SK-N-SH (cell line): ENCODE results near the gene SHROOM4. TPM values are rescaled to one million over a fixed set of nuclear protein-coding genes. Genes with fewer than 3 reads are reported as not detected.

Experiments
- CTCF ChIA-PET: fragments of 300-600, 350-600 bp; formaldehyde crosslinking; extraction: SDS; loops from one replicate; lab custom pipeline; 2021; lab: Yijun Ruan, JAX
- POLR2A ChIA-PET: fragments of 350-600 bp; sonication (Branson Sonifier 250); formaldehyde crosslinking; extraction: SDS; loops from one replicate; lab custom pipeline; 2020; ENCODE audit warnings: antibody characterized with exemption, inconsistent platforms; lab: Yijun Ruan, JAX
- DNase-seq: peaks from one replicate; pipeline ENCODE4 v3.0.0; 2012
- H2AFZ ChIP-seq: fragments of 200-600 bp; sonication (generic); 2 replicates; pipeline ENCODE4 v1.8.1; 2016; ENCODE audit warnings: antibody characterized with exemption, mild to moderate bottlenecking, low read depth
- H3F3A ChIP-seq: fragments of 200-600 bp; sonication (generic); replicated peaks from 2 replicates; pipeline ENCODE3; 2016; ENCODE audit warnings: antibody characterized with exemption, mild to moderate bottlenecking; ENCODE audit not compliant: insufficient read depth
- H3K27ac ChIP-seq, 2 experiments: fragments of 200-500 bp in 1 of 2; fragments of 200-600 bp in 1 of 2; sonication (Bioruptor generic) in 1 of 2; sonication (generic), shearing (Covaris generic) in 1 of 2; 2 replicates each; pipeline versions ENCODE4 v1.5.1 to v1.6.1; 2014 to 2016; ENCODE audit warnings: low read depth in 2 of 2, inconsistent platforms in 1 of 2, low read length in 1 of 2, mild to moderate bottlenecking in 1 of 2, mixed read lengths in 1 of 2
- H3K27me3 ChIP-seq: fragments of 200-600 bp; sonication (generic), shearing (Covaris generic); 2 replicates; pipeline ENCODE4 v1.6.1; 2016; ENCODE audit warnings: mixed run types; ENCODE audit not compliant: insufficient read depth
- H3K36me3 ChIP-seq, 2 experiments: fragments of 200-500 bp in 1 of 2; fragments of 200-600 bp in 1 of 2; sonication (Bioruptor generic) in 1 of 2; sonication (generic) in 1 of 2; replicated peaks in 1 of 2; 2 replicates each; pipeline versions ENCODE3 to v1.5.1; 2014 to 2016; ENCODE audit warnings: low read length in 1 of 2, mild to moderate bottlenecking in 1 of 2; ENCODE audit not compliant: insufficient read depth in 2 of 2, control insufficient read depth in 1 of 2
- H3K4me1 ChIP-seq, 2 experiments: fragments of 200-500 bp in 1 of 2; fragments of 200-600 bp in 1 of 2; sonication (Bioruptor generic) in 1 of 2; sonication (generic), shearing (Covaris generic) in 1 of 2; 2 replicates each; pipeline versions ENCODE4 v1.5.1 to v1.6.1; 2014 to 2016; ENCODE audit warnings: low read depth in 1 of 2, low read length in 1 of 2, mixed run types in 1 of 2; ENCODE audit not compliant: insufficient read depth in 2 of 2, control insufficient read depth in 1 of 2
- H3K4me2 ChIP-seq: fragments of 200-600 bp; sonication (generic), shearing (Covaris generic); 2 replicates; pipeline ENCODE4 v1.6.1; 2017; ENCODE audit warnings: mixed run types
- H3K4me3 ChIP-seq, 2 experiments: fragments of 200-500 bp in 1 of 2; fragments of 200-600 bp in 1 of 2; sonication (Bioruptor generic) in 1 of 2; sonication (generic), shearing (Covaris generic) in 1 of 2; 2 replicates each; pipeline versions ENCODE4 v1.5.1 to v1.8.1; 2014 to 2016; ENCODE audit warnings: low read depth in 2 of 2, inconsistent platforms in 1 of 2, low read length in 1 of 2, mild to moderate bottlenecking in 1 of 2, mixed read lengths in 1 of 2, moderate library complexity in 1 of 2
- H3K79me2 ChIP-seq: fragments of 200-600 bp; sonication (generic); 2 replicates; pipeline ENCODE4 v1.8.1; 2017; ENCODE audit warnings: mild to moderate bottlenecking; ENCODE audit not compliant: insufficient read depth
- H3K9ac ChIP-seq: fragments of 200-600 bp; sonication (generic); 2 replicates; pipeline ENCODE4 v1.6.1; 2017; ENCODE audit warnings: mixed run types
- H3K9me2 ChIP-seq: fragments of 200-600 bp; sonication (generic); 2 replicates; pipeline ENCODE4 v1.6.1; 2017; ENCODE audit warnings: mixed run types
- H3K9me3 ChIP-seq: fragments of 200-600 bp; sonication (generic); 2 replicates; pipeline ENCODE4 v1.6.1; 2017; ENCODE audit warnings: mixed run types, mild to moderate bottlenecking, moderate library complexity
- H4K20me1 ChIP-seq: fragments of 200-600 bp; sonication (generic); 2 replicates; pipeline ENCODE4 v1.6.1; 2017; ENCODE audit warnings: mild to moderate bottlenecking, mixed run types; ENCODE audit not compliant: insufficient read depth
- CHD2 ChIP-seq: fragments of 150-350 bp; IDR thresholded peaks from 2 replicates; pipeline ENCODE4 v1.6.1; 2018; ENCODE audit warnings: low read length; ENCODE audit not compliant: partially characterized antibody
- EP300 ChIP-seq, 2 experiments: IDR thresholded peaks; 2 replicates each; pipeline versions ENCODE4 v1.4.0 to v1.6.1; 2012; ENCODE audit warnings: borderline replicate concordance in 1 of 2, low read depth in 1 of 2, low read length in 1 of 2
- EZH2phosphoT487 ChIP-seq: fragments of 200-600 bp; sonication (generic); IDR thresholded peaks from 2 replicates; pipeline ENCODE4 v1.6.1; 2017; ENCODE audit warnings: low read depth, mixed run types, mild to moderate bottlenecking, antibody characterized with exemption, moderate library complexity, borderline replicate concordance
- FOSL2 ChIP-seq: IDR thresholded peaks from 2 replicates; pipeline ENCODE4 v1.4.0; 2012; ENCODE audit warnings: low read depth, mild to moderate bottlenecking, moderate library complexity, borderline replicate concordance
- GATA2 ChIP-seq: sonication (generic); formaldehyde crosslinking; IDR thresholded peaks from 2 replicates; pipeline ENCODE4 v1.5.0; 2020; ENCODE audit warnings: mild to moderate bottlenecking, missing genetic modification reagents
- JUND ChIP-seq: IDR thresholded peaks from 2 replicates; pipeline ENCODE4 v1.4.0; 2012
- SIN3A ChIP-seq: IDR thresholded peaks from 2 replicates; pipeline ENCODE4 v1.6.1; 2012; ENCODE audit warnings: low read depth, mild to moderate bottlenecking, low read length, moderate library complexity, borderline replicate concordance
- SMC3 ChIP-seq: IDR thresholded peaks from 2 replicates; pipeline ENCODE4 v1.6.1; 2012; ENCODE audit warnings: low read depth, low read length, improper control_type of control experiment
- TEAD4 ChIP-seq: IDR thresholded peaks from 2 replicates; pipeline ENCODE4 v1.4.0; 2012; ENCODE audit warnings: mild to moderate bottlenecking, borderline replicate concordance; ENCODE audit not compliant: insufficient read depth
- WGBS: methylation state at CpG from one replicate; pipeline ENCODE4 v1.1.6; 2017; ENCODE audit warnings: low lambda C conversion rate; 5-methylcytosine and 5-hydroxymethylcytosine counted together
- polyA plus RNA-seq, 3 experiments: library from polyadenylated mRNA; depleted of rRNA; stranded (reverse); fragments of >200 nt; gene quantifications; 2 replicates each; pipeline ENCODE4 v1.2.3, GENCODE V29; 2012
- TF ChIP-seq, protein P1 (sequence below): fragments of 150-350 bp; IDR thresholded peaks from 2 replicates; pipeline ENCODE4 v1.6.1; 2016; ENCODE audit warnings: mild to moderate bottlenecking, low read depth, low read length
- TF ChIP-seq, protein P2 (sequence below): IDR thresholded peaks from 2 replicates; pipeline ENCODE4 v1.4.0; 2012; ENCODE audit warnings: low read depth, borderline replicate concordance
- TF ChIP-seq, protein P3 (sequence below): IDR thresholded peaks from 2 replicates; pipeline ENCODE4 v1.6.1; 2012; ENCODE audit warnings: mild to moderate bottlenecking, low read depth, low read length, moderate library complexity

Gene SHROOM4
- polyA plus RNA-seq, 1 of the 3 experiments (the other 2 are of a cell fraction) = 0.31 TPM

DNA sequence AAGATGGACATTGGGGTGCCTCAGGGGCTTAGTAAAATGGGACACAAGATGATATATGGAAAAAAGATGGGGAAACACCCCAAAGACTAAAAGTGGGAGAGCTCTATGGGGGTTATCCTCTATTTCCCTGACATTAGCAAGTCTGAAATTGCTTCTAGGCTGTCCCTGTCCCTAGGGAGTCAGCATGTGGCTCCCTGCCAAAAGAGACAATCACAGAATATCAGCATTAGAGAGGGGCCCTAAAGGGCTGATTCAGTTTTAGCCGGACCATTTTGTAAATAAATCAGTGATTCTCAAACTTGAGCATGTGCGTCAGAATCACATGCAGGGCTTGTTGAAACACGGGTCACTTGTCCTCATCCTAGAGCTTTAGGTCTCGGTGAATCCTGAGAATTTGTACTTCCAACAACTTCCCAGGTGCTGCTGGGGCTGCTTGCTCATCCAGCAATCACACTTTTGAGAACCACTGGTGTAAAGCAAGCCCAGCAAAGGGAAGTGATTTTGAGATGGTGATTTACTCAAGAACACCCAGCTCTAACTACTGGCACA is 178.1 kb downstream of the SHROOM4 start:
- Histone ChIP-seq H3K4me3 (no peak overlapping the region), H3F3A (no peaks in the 10 kb centered on the region), H3K4me2 (no peak overlapping the region), H3K36me3 (no peaks in the 10 kb centered on the region), H4K20me1 (no peaks in the 10 kb centered on the region), H3K79me2 (no peaks in the 10 kb centered on the region), H3K9me2 (no peaks in the 10 kb centered on the region), H3K9ac (no peak overlapping the region), H3K27me3 (no peaks in the 10 kb centered on the region; the same call in 1 of the 2 replicates), H3K9me3 (no peaks in the 10 kb centered on the region), H3K4me1 (no peaks in the 10 kb centered on the region; a peak in 1 of 4 replicates), H3K27ac (no peak overlapping the region), H2AFZ (no peak overlapping the region)
- POLR2A ChIA-PET = no interaction called here
- 19% methylated on average over 4 of the region's 4 CpGs for WGBS
- TF ChIP-seq, protein P1, sequence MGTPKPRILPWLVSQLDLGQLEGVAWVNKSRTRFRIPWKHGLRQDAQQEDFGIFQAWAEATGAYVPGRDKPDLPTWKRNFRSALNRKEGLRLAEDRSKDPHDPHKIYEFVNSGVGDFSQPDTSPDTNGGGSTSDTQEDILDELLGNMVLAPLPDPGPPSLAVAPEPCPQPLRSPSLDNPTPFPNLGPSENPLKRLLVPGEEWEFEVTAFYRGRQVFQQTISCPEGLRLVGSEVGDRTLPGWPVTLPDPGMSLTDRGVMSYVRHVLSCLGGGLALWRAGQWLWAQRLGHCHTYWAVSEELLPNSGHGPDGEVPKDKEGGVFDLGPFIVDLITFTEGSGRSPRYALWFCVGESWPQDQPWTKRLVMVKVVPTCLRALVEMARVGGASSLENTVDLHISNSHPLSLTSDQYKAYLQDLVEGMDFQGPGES = no peak
- TF ChIP-seq GATA2 (CRISPR knock-in tag) (no peak), SMC3 (no peak), CHD2 (no peak), EP300 (IDR thresholded peaks at IDR 0.05; ENCODE audit: borderline replicate concordance in 1 of 2, low read depth in 1 of 2, low read length in 1 of 2) (no peak), EZH2phosphoT487 (no peak), TEAD4 (no peak), JUND (no peak), FOSL2 (no peak), SIN3A (no peak)
- TF ChIP-seq, protein P2, sequence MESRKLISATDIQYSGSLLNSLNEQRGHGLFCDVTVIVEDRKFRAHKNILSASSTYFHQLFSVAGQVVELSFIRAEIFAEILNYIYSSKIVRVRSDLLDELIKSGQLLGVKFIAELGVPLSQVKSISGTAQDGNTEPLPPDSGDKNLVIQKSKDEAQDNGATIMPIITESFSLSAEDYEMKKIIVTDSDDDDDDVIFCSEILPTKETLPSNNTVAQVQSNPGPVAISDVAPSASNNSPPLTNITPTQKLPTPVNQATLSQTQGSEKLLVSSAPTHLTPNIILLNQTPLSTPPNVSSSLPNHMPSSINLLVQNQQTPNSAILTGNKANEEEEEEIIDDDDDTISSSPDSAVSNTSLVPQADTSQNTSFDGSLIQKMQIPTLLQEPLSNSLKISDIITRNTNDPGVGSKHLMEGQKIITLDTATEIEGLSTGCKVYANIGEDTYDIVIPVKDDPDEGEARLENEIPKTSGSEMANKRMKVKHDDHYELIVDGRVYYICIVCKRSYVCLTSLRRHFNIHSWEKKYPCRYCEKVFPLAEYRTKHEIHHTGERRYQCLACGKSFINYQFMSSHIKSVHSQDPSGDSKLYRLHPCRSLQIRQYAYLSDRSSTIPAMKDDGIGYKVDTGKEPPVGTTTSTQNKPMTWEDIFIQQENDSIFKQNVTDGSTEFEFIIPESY = no peak
- TF ChIP-seq, protein P3, sequence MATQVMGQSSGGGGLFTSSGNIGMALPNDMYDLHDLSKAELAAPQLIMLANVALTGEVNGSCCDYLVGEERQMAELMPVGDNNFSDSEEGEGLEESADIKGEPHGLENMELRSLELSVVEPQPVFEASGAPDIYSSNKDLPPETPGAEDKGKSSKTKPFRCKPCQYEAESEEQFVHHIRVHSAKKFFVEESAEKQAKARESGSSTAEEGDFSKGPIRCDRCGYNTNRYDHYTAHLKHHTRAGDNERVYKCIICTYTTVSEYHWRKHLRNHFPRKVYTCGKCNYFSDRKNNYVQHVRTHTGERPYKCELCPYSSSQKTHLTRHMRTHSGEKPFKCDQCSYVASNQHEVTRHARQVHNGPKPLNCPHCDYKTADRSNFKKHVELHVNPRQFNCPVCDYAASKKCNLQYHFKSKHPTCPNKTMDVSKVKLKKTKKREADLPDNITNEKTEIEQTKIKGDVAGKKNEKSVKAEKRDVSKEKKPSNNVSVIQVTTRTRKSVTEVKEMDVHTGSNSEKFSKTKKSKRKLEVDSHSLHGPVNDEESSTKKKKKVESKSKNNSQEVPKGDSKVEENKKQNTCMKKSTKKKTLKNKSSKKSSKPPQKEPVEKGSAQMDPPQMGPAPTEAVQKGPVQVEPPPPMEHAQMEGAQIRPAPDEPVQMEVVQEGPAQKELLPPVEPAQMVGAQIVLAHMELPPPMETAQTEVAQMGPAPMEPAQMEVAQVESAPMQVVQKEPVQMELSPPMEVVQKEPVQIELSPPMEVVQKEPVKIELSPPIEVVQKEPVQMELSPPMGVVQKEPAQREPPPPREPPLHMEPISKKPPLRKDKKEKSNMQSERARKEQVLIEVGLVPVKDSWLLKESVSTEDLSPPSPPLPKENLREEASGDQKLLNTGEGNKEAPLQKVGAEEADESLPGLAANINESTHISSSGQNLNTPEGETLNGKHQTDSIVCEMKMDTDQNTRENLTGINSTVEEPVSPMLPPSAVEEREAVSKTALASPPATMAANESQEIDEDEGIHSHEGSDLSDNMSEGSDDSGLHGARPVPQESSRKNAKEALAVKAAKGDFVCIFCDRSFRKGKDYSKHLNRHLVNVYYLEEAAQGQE = no peak
- peak; percentile 22 for DNase-seq
- CTCF ChIA-PET = no interaction called here
